Endothelial cell of umbilical vein (primary cell): ENCODE data around the gene FAM221A. TPM values are rescaled to one million over a fixed set of nuclear protein-coding genes. Genes with fewer than 3 reads are reported as not detected.
"Not testable (repeated sequence)": the region's sequence is repeated elsewhere in the genome, so short reads cannot be mapped to it uniquely, and the experiment has no call there.

Experiments
- BruUV-seq: library from RNA; stranded (reverse); fragments of 400-500 nt; replicated peaks from 2 replicates; lab custom pipeline; 2021; lab: Mats Ljungman, UMichigan
- CTCF ChIA-PET: fragments of 300-600, 350-600 bp; sonication (Branson Sonifier 250); formaldehyde crosslinking; loops from one replicate; lab custom pipeline; 2021; ENCODE audit warnings: antibody characterized with exemption, inconsistent platforms; lab: Charles Lee
- POLR2A ChIA-PET: fragments of 300-600, 350-600 bp; sonication (Branson Sonifier 250); formaldehyde crosslinking; loops from one replicate; lab custom pipeline; 2021; ENCODE audit warnings: antibody characterized with exemption, inconsistent platforms; lab: Charles Lee
- DNase-seq: peaks from one replicate; pipeline ENCODE4 v3.0.0-alpha.2; 2011; ENCODE audit warnings: low read depth, low spot score
- FAIRE-seq: peaks from 2 replicates; lab custom pipeline; 2011; peaks lifted over from hg19 to GRCh38; lab: Jason Lieb, UNC
- H2AFZ ChIP-seq: 2 replicates; pipeline ENCODE4 v1.6.0; 2012; ENCODE audit warnings: low read depth, low read length, control low read depth, inconsistent platforms
- H3K27ac ChIP-seq: 2 replicates; pipeline ENCODE4 v1.5.1; 2011; ENCODE audit warnings: low read depth, mild to moderate bottlenecking, control low read depth, low read length, moderate library complexity; ENCODE audit not compliant: insufficient read depth
- H3K27me3 ChIP-seq, 2 experiments: 2 replicates each; pipeline versions ENCODE4 v1.6.0 to v1.6.1; 2011; ENCODE audit warnings: low read length in 2 of 2, mixed read lengths in 1 of 2; ENCODE audit not compliant: control insufficient read depth in 2 of 2, insufficient read depth in 2 of 2
- H3K36me3 ChIP-seq, 2 experiments: 2 replicates in 1 of 2; 3 replicates in 1 of 2; pipeline ENCODE4 v1.5.1; 2011; ENCODE audit warnings: low read length in 2 of 2, mild to moderate bottlenecking in 1 of 2, moderate library complexity in 1 of 2; ENCODE audit not compliant: control insufficient read depth in 2 of 2, insufficient read depth in 2 of 2; ENCODE audit errors: extremely low read depth in 1 of 2
- H3K4me1 ChIP-seq: 3 replicates; pipeline ENCODE4 v1.5.1; 2011; ENCODE audit warnings: mild to moderate bottlenecking, low read length; ENCODE audit not compliant: control insufficient read depth, insufficient read depth; ENCODE audit errors: extremely low read depth
- H3K4me2 ChIP-seq: 2 replicates; pipeline ENCODE4 v1.6.1; 2011; ENCODE audit warnings: low read length, control low read depth, mixed read lengths; ENCODE audit not compliant: insufficient read depth
- H3K4me3 ChIP-seq, 3 experiments: fragments of 200-600 bp in 1 of 3; sonication (generic), shearing (Covaris generic) in 1 of 3; replicated peaks in 1 of 3; 2 replicates each; pipeline ENCODE4 v1.5.1; 2011 to 2016; ENCODE audit warnings: control low read depth in 3 of 3, low read length in 3 of 3, mild to moderate bottlenecking in 2 of 3, inconsistent platforms in 1 of 3, low read depth in 1 of 3, moderate library complexity in 1 of 3; ENCODE audit not compliant: insufficient read depth in 1 of 3
- H3K79me2 ChIP-seq: 2 replicates; pipeline ENCODE4 v1.6.0; 2012; ENCODE audit warnings: low read length, inconsistent platforms; ENCODE audit not compliant: control insufficient read depth, insufficient read depth
- H3K9ac ChIP-seq: replicated peaks from 2 replicates; pipeline ENCODE3; 2011; ENCODE audit warnings: low read length, control low read depth; ENCODE audit not compliant: insufficient read depth; ENCODE audit errors: extremely low read depth
- H3K9me1 ChIP-seq: replicated peaks from 3 replicates; pipeline ENCODE4 v1.6.0; 2011; ENCODE audit warnings: mild to moderate bottlenecking, low read length; ENCODE audit not compliant: control insufficient read depth, insufficient read depth; ENCODE audit errors: extremely low read depth
- H3K9me3 ChIP-seq: replicated peaks from 2 replicates; pipeline ENCODE4 v1.5.1; 2012; ENCODE audit warnings: low read length, inconsistent platforms; ENCODE audit not compliant: control insufficient read depth, insufficient read depth
- H4K20me1 ChIP-seq: replicated peaks from 2 replicates; pipeline ENCODE3; 2011; ENCODE audit warnings: mild to moderate bottlenecking, low read length; ENCODE audit not compliant: control insufficient read depth, insufficient read depth; ENCODE audit errors: extremely low read depth
- CTCF ChIP-seq, 2 donors: IDR thresholded peaks; 1 replicate in 1 of 2; 2 replicates in 1 of 2; pipeline ENCODE4 v1.5.1; 2011; ENCODE audit warnings: low read length in 2 of 2, mild to moderate bottlenecking in 2 of 2, moderate library complexity in 2 of 2, control low read depth in 1 of 2, inconsistent platforms in 1 of 2, low read depth in 1 of 2; ENCODE audit not compliant: insufficient read depth in 1 of 2; ENCODE audit errors: extremely low read depth in 1 of 2
- EZH2 ChIP-seq: IDR thresholded peaks from 2 replicates; pipeline ENCODE4 v1.6.1; 2012; ENCODE audit warnings: borderline replicate concordance, low read depth, mild to moderate bottlenecking, moderate library complexity, low read length, inconsistent platforms; ENCODE audit not compliant: severe bottlenecking
- FOS ChIP-seq: IDR thresholded peaks from 2 replicates; pipeline ENCODE4 v1.6.1; 2011; ENCODE audit warnings: mild to moderate bottlenecking, low read length, moderate library complexity, borderline replicate concordance; ENCODE audit not compliant: insufficient read depth
- GATA2 ChIP-seq: IDR thresholded peaks from 2 replicates; pipeline ENCODE4 v1.7.0; 2011; ENCODE audit warnings: low read depth, mild to moderate bottlenecking, moderate library complexity, mixed read lengths, low read length; ENCODE audit not compliant: insufficient read length, insufficient read depth
- JUN ChIP-seq: IDR thresholded peaks from 2 replicates; pipeline ENCODE4 v1.6.1; 2011; ENCODE audit warnings: borderline replicate concordance, low read depth; ENCODE audit not compliant: insufficient read length, insufficient read depth
- MAX ChIP-seq: IDR thresholded peaks from 2 replicates; pipeline ENCODE4 v1.6.1; 2011; ENCODE audit not compliant: insufficient read depth, insufficient read length
- MYC ChIP-seq: IDR thresholded peaks from one replicate; pipeline ENCODE4 v1.6.1; 2011; ENCODE audit warnings: mild to moderate bottlenecking, low read depth, low read length
- POLR2A ChIP-seq: IDR thresholded peaks from 2 replicates; pipeline ENCODE4 v1.6.1; 2012; ENCODE audit warnings: low read depth, mild to moderate bottlenecking, control low read depth, low read length
- POLR2AphosphoS5 ChIP-seq: IDR thresholded peaks from 2 replicates; pipeline ENCODE4 v1.6.1; 2012; ENCODE audit warnings: low read depth, mild to moderate bottlenecking, control low read depth, low read length, moderate library complexity; ENCODE audit not compliant: insufficient read depth
- dilution Hi-C: fragments of 300-500 bp; cut with MboI; formaldehyde crosslinking; loops from one replicate; pipeline ENCODE4 v1.15.0; 2019; ENCODE audit warnings: low sequenced_read_pairs; ENCODE audit not compliant: extremely low pct_ligation_motif_present
- intact Hi-C: fragments of 100-400 bp; cut with micrococcal nuclease; formaldehyde crosslinking; loops from one replicate; pipeline ENCODE4 v1.10.0; 2022
- polyA plus RNA-seq, 4 experiments: library from polyadenylated mRNA; depleted of rRNA in 3 of 4; stranded (reverse) in 3 of 4; unstranded in 1 of 4; fragments of >200 nt; gene quantifications; 2 replicates each; pipeline versions ENCODE4 v1.2.1 to v1.2.3, GENCODE V29; 2011 to 2012; ENCODE audit warnings: missing spikeins in 1 of 4
- total RNA-seq: library from RNA; stranded (reverse); gene quantifications from 2 replicates; pipeline ENCODE4 v1.2.3, GENCODE V29; 2021

The FAM221A gene
- total and polyA plus RNA-seq, 2 donors (not counting 3 experiments of a cell fraction or from before 2014, with no cell fraction given): 8.1 to 9.4 TPM

GRCh38 chr7:23724113-23724512 is 44.1 kb downstream of the FAM221A start:
- POLR2A ChIA-PET, BruUV-seq: not testable (repeated sequence)
- CTCF ChIA-PET: interaction anchor here (1.2 kb wide), 1 partner anchor 11 kb away, joined by 3 read pairs; no protein-coding TSS in a partner anchor

GRCh38 chr7:23742051-23742450 is 62.1 kb downstream of the FAM221A start:
- no peaks in the 10 kb centered on the region for H3K79me2 ChIP-seq
- DNase-seq: no peak
- H2AFZ ChIP-seq: no peak overlapping the region
- no peaks in the 10 kb centered on the region for H3K27me3 ChIP-seq
- intact Hi-C loops (no loop called here), dilution Hi-C loops (no loop called here)
- TF ChIP-seq GATA2: no peak
- no peak for TF ChIP-seq JUN
- TF ChIP-seq MAX: no peak
- no peak for TF ChIP-seq FOS
- TF ChIP-seq CTCF (IDR thresholded peaks at IDR 0.05; ENCODE audit: extremely low read depth in 1 of 2, insufficient read depth in 1 of 2, low read depth in 1 of 2, low read length in 2 of 2): no peak
- no peak for TF ChIP-seq POLR2A
- no peak for TF ChIP-seq EZH2
- TF ChIP-seq POLR2AphosphoS5: no peak
- TF ChIP-seq MYC: no peak
- no peaks in the 10 kb centered on the region for H3K36me3 ChIP-seq
- H3K9me1 ChIP-seq: no peaks in the 10 kb centered on the region
- no peaks in the 10 kb centered on the region for H3K9me3 ChIP-seq
- POLR2A ChIA-PET: no interaction called here
- no peak overlapping the region for H3K27ac ChIP-seq
- BruUV-seq: no TSS peak
- CTCF ChIA-PET: interaction anchor here (0.9 kb wide), 1 partner anchor 11 kb away, joined by 3 read pairs; no protein-coding TSS in a partner anchor
- H3K4me2 ChIP-seq: no peak overlapping the region
- no peaks in the 10 kb centered on the region for H3K4me1 ChIP-seq
- H3K4me3 ChIP-seq: no peak overlapping the region
- FAIRE-seq: no peak
- no peak overlapping the region for H3K9ac ChIP-seq
- H4K20me1 ChIP-seq: no peaks in the 10 kb centered on the region

More at GRCh38 chr7:23724113-23724512, 44.1 kb downstream of the FAM221A start:
- H3K4me1 ChIP-seq, H4K20me1 ChIP-seq, H3K79me2 ChIP-seq, H2AFZ ChIP-seq, H3K4me3 ChIP-seq, H3K9ac ChIP-seq, intact Hi-C loops, H3K4me2 ChIP-seq, H3K9me1 ChIP-seq, H3K36me3 ChIP-seq, DNase-seq, FAIRE-seq, H3K9me3 ChIP-seq, H3K27me3 ChIP-seq, H3K27ac ChIP-seq, dilution Hi-C loops: not testable (repeated sequence)
